Right atrium auricular region (tissue), 2 donors: ENCODE measurements around the gene CELA2A. TPM values are rescaled to one million over a fixed set of nuclear protein-coding genes. Genes with fewer than 3 reads are reported as not detected.

Experiments
- DNase-seq: peaks from one replicate; pipeline ENCODE4 v3.0.0-alpha.2; 2019; ENCODE audit warnings: low spot score
- H3K27ac ChIP-seq, 2 donors: fragments of 200-600 bp; sonication (generic); 1 replicate in 1 of 2; 2 replicates in 1 of 2; pipeline ENCODE4 v1.5.1; 2016 to 2019
- H3K27me3 ChIP-seq, 2 donors: fragments of 200-600 bp; sonication (generic); one replicate each; pipeline versions ENCODE4 v1.5.1 to v1.6.0; 2017 to 2019
- H3K36me3 ChIP-seq: fragments of 200-600 bp; sonication (generic); one replicate; pipeline ENCODE4 v1.5.1; 2016
- H3K4me1 ChIP-seq, 2 donors: fragments of 200-600 bp; sonication (generic); one replicate each; pipeline versions ENCODE4 v1.5.1 to v1.6.0; 2017 to 2019
- H3K4me3 ChIP-seq, 2 donors: fragments of 200-600 bp; sonication (generic); 1 replicate in 1 of 2; 2 replicates in 1 of 2; pipeline ENCODE4 v1.5.1; 2017 to 2019; ENCODE audit warnings: mild to moderate bottlenecking in 1 of 2, moderate library complexity in 1 of 2
- H3K9me3 ChIP-seq, 2 donors: fragments of 200-600 bp; sonication (generic); one replicate each; pipeline ENCODE4 v1.5.1; 2019
- total RNA-seq, 2 donors: library from RNA; depleted of rRNA; stranded (reverse); fragments of >200 nt; gene quantifications; one replicate each; pipeline ENCODE4 v1.1.0, GENCODE V29; 2016
- TF ChIP-seq, protein P1 (sequence below), 2 donors: fragments of 200-600 bp; sonication (generic); IDR thresholded peaks; one replicate each; pipeline ENCODE4 v1.5.1; 2019; ENCODE audit warnings: antibody characterized with exemption in 2 of 2

The CELA2A gene
- total RNA-seq = not detected

- no peak for DNase-seq
- TF ChIP-seq, protein P1, sequence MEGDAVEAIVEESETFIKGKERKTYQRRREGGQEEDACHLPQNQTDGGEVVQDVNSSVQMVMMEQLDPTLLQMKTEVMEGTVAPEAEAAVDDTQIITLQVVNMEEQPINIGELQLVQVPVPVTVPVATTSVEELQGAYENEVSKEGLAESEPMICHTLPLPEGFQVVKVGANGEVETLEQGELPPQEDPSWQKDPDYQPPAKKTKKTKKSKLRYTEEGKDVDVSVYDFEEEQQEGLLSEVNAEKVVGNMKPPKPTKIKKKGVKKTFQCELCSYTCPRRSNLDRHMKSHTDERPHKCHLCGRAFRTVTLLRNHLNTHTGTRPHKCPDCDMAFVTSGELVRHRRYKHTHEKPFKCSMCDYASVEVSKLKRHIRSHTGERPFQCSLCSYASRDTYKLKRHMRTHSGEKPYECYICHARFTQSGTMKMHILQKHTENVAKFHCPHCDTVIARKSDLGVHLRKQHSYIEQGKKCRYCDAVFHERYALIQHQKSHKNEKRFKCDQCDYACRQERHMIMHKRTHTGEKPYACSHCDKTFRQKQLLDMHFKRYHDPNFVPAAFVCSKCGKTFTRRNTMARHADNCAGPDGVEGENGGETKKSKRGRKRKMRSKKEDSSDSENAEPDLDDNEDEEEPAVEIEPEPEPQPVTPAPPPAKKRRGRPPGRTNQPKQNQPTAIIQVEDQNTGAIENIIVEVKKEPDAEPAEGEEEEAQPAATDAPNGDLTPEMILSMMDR (IDR thresholded peaks at IDR 0.05) = no peak
- H3K4me3 ChIP-seq = no peak within 1 kb of the TSS
- no peaks in the 10 kb centered on the region for H3K4me1 ChIP-seq
- no peaks in the 10 kb centered on the region for H3K9me3 ChIP-seq
- no peaks in the 10 kb centered on the region for H3K27me3 ChIP-seq
- no peaks in the 10 kb centered on the region for H3K36me3 ChIP-seq
- H3K27ac ChIP-seq = no peak within 1 kb of the TSS
Measured at GRCh38 chr1:15456313-15456954, at the start of gene CELA2A. Gene CELA2A (plus strand): TSS chr1:15456732. CDS start chr1:15456754, 22 bp downstream.

DNA sequence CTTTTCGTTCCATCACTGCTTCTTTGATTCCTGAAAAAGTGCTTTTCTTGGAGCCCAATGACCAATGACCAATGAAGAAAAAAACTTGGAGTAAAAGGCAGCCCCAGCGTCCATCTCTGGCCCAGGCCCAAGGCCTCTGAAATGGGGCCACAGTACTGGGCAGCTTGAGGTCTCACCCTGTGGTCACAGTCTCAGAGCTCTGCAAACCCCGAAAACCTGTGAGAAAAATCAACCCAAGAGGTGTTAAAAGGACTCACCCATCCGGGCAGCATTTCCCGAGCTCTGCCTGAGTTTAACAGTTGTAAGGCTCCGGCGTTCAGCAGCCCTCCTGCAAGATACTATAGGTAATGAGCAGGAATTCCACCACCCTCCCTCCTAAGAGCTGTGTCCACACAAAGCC, 49.0 kb upstream of the CELA2A start:
- TF ChIP-seq, protein P1 (IDR thresholded peaks at IDR 0.05) = no peak
- Histone ChIP-seq H3K4me1 (peaks cover 0 to 35% of the 10 kb centered on the region in 2 donors), H3K27ac (peak overlapping the region in 1 of 2 donors; percentile 34), H3K4me3 (no peak overlapping the region), H3K36me3 (no peaks in the 10 kb centered on the region), H3K9me3 (no peaks in the 10 kb centered on the region), H3K27me3 (no peaks in the 10 kb centered on the region)
- no peak for DNase-seq

DNA sequence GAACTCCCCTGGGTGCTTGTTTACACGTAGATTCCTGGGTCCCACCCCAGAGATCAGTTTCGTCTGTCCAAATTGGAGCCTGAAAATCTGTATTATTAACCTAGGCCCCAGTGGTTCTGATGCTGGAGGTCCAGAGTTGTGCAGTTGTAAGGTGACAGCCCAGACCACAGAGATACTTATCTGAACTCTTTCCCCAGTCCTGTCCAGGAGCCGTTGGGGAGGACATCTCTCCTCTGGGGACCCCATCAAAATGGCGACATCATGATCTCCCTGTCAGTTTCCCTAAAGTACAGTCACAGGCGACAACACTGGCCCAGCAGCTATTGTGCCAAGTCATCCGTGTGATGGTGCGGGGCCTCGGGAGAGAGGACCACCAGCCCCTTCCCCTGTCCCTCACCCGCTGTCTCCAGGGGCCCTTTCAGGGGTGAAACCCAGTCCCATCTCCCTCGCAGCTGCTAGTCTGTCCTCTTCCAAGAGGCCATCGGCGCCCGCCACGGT, 47.6 kb upstream of the CELA2A start:
- DNase-seq = no peak
- H3K4me3 ChIP-seq = peak overlapping the region; percentile 80 to 81
- peak overlapping the region in 1 of 2 donors; percentile 69 for H3K27ac ChIP-seq
- H3K4me1 ChIP-seq = peaks cover 0 to 49% of the 10 kb centered on the region in 2 donors
- no peaks in the 10 kb centered on the region for H3K27me3 ChIP-seq
- TF ChIP-seq, protein P1 (IDR thresholded peaks at IDR 0.05) = no peak
- H3K36me3 ChIP-seq = no peaks in the 10 kb centered on the region
- no peaks in the 10 kb centered on the region for H3K9me3 ChIP-seq

DNA sequence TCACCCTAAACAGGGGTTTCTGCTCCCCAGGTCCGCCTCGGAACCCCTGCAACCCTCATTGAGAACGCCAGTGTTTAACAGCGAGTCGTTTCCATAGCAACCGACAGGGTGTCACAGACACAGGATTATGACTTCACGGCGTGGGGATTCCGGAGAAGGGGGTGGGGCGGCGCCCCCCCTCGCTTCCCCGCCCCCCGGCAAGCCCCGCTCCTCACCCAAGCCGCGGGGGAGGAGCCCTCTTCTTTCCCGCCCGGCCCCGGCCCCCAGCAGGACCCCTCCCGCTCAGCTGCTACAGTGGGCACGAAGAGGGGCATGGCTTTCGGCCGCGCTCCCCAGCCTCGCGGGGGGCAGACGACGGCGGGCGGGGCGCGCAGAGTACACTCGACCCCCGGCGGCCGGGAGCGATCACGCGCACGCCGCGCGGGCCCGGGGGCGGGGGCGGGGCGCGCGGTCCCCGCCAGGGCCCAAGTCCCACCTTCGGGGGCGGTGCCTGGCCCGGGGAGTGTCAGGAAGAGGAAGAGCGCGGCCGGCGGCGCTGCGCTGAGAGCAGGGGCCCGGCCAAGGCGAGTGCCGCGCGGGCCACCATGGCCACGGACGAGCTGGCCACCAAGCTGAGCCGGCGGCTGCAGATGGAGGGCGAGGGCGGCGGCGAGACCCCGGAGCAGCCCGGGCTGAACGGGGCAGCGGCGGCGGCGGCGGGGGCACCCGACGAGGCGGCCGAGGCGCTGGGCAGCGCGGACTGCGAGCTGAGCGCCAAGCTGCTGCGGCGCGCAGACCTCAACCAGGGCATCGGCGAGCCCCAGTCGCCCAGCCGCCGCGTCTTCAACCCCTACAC, 46.9 kb upstream of the CELA2A start, which contains the start of gene EFHD2:
EFHD2 (plus strand) TSS at position 501 of the 835 bp plus-strand sequence; CDS start at position 585, 84 bp downstream.
- Histone ChIP-seq H3K9me3 (no peaks in the 10 kb centered on the region), H3K27ac (peak within 1 kb of the TSS; percentile 8 to 69), H3K4me3 (peak within 1 kb of the TSS; percentile 80 to 81), H3K27me3 (no peaks in the 10 kb centered on the region), H3K4me1 (peaks cover 0 to 55% of the 10 kb centered on the region in 2 donors), H3K36me3 (no peaks in the 10 kb centered on the region)
- TF ChIP-seq, protein P1 (IDR thresholded peaks at IDR 0.05) = no peak
- DNase-seq = peak; percentile 80

DNA sequence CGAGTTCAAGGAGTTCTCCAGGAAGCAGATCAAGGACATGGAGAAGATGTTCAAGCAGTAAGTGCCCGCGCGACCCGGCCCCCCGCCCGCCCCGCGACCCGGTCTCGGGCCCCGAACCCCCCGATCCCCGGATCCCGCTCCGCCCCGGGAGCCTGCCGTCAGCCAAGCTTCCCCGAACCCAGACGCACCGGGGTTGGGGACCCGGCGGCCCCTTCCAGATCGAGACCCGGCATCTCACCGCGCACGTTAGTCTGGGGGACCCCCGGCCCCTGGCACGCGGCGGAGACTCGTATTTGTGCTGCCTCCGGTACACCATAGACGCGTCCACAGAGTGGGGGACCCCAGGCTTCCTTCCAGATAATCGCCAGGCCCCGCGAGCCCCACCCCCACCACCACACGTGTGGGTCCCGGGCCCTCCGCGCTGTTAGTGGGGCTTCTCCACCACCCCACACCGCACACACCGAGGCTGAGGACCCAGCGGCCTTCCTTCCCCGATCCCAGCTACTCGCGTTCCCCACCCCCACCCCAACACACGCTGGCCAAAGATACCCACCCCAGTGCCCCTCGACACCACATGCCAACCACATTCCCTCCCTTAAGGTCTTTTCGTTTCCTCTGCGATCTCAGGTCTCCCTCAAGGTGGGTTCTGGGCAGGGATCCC, 46.2 kb upstream of the CELA2A start:
- TF ChIP-seq, protein P1 (IDR thresholded peaks at IDR 0.05) = no peak
- peak overlapping the region; percentile 8 to 69 for H3K27ac ChIP-seq
- no peaks in the 10 kb centered on the region for H3K36me3 ChIP-seq
- DNase-seq = no peak
- peak overlapping the region; percentile 80 to 81 for H3K4me3 ChIP-seq
- no peaks in the 10 kb centered on the region for H3K9me3 ChIP-seq
- no peaks in the 10 kb centered on the region for H3K27me3 ChIP-seq
- H3K4me1 ChIP-seq = peaks cover 0 to 56% of the 10 kb centered on the region in 2 donors
